ENCODE results near the gene LCE2A.

DNA sequence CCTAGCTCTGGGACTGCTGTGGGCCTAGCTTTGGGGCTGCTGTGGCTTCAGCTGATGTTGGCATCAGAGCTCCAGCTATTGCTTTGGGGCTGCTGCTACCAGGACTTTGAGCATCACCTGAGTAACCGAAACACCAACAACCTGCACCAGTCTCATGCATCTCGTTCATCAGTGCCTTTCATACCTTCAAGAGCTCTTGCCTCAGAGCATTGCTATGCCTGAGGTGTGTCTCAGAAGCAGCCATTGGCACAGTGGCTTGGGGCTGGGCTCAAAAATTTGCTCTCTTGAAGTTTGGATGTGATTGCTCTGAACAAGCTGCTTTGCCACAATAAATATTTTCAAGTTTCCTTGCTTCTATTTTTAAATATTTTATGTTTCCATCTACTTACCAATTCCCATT lies 41.7 kb upstream of the LCE2A start:
- TF ChIP-seq, protein P1, sequence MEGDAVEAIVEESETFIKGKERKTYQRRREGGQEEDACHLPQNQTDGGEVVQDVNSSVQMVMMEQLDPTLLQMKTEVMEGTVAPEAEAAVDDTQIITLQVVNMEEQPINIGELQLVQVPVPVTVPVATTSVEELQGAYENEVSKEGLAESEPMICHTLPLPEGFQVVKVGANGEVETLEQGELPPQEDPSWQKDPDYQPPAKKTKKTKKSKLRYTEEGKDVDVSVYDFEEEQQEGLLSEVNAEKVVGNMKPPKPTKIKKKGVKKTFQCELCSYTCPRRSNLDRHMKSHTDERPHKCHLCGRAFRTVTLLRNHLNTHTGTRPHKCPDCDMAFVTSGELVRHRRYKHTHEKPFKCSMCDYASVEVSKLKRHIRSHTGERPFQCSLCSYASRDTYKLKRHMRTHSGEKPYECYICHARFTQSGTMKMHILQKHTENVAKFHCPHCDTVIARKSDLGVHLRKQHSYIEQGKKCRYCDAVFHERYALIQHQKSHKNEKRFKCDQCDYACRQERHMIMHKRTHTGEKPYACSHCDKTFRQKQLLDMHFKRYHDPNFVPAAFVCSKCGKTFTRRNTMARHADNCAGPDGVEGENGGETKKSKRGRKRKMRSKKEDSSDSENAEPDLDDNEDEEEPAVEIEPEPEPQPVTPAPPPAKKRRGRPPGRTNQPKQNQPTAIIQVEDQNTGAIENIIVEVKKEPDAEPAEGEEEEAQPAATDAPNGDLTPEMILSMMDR (IDR thresholded peaks at IDR 0.05), result no peak
- no peak for TF ChIP-seq POLR2A (IDR thresholded peaks at IDR 0.05)
